ENCODE results near the gene PDE4D. TPM values are rescaled to one million over a fixed set of nuclear protein-coding genes. Genes with fewer than 3 reads are reported as not detected.
A peak's percentile ranks its signal among the peaks of the same experiment; 100 is the strongest.

PDE4D gene
- total RNA-seq, 1 donor = 19.9 TPM

GRCh38 chr5:59791617-59792016 is 101.9 kb downstream of the PDE4D start:
- no peak for TF ChIP-seq CTCF (IDR thresholded peaks at IDR 0.05; ENCODE audit: extremely low read depth, low read depth, low read length)
- Histone ChIP-seq H3K4me3 (ENCODE audit: insufficient read depth, low read length) (no peak overlapping the region), H3K9me3 (ENCODE audit: low read depth, low read length) (no peaks in the 10 kb centered on the region), H3K4me1 (ENCODE audit: insufficient read depth, low read length) (peaks cover 16% of the 10 kb centered on the region), H3K27me3 (ENCODE audit: insufficient read depth, low read length) (peaks cover 3% of the 10 kb centered on the region), H2AFZ (ENCODE audit: low read length) (no peak overlapping the region), H4K20me1 (ENCODE audit: insufficient read depth, low read length) (no peaks in the 10 kb centered on the region), H3K4me2 (ENCODE audit: insufficient read depth, low read length) (no peak overlapping the region), H3K36me3 (ENCODE audit: insufficient read depth, low read length) (no peaks in the 10 kb centered on the region), H3K79me2 (ENCODE audit: insufficient read depth, low read length) (no peaks in the 10 kb centered on the region), H3K27ac (ENCODE audit: low read depth, low read length) (no peak overlapping the region)
- DNase-seq (ENCODE audit: insufficient read length, low spot score, missing footprints) = no peak

DNA sequence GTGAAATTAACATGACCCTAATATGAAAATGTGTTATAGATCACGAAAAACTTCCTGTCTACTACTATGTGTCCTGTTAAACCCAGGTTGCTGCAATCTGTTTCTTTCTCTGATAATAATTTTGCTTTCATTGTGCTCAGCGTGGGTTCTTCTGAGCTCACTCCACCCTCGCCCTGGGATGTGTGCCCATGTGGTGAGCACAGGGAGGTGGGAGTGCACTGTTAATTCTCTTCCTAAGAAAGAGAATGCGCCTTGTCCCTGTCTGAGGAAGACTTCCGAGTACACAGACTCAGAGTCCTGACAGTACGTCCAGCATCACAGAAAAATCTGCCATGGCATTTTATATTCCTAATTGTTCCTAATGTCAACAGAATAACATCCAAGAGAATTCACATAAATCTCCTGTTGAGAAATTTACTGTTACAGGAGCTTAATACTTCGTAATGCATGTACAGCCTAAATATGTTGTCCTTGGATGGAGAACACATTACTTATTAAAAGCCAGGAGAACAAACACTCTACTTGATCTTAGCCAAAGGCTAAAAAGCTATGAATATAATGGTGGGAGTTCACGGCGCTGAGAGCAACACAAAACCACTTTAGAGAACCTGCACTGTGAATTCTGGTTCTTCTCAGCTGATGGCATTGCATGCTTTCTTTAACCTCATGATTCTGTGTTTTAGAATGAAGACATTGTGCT is 102.6 kb downstream of the PDE4D start:
- no peak overlapping the region for H3K27ac ChIP-seq (ENCODE audit: low read depth, low read length)
- no peak overlapping the region for H3K4me3 ChIP-seq (ENCODE audit: insufficient read depth, low read length)
- no peak for TF ChIP-seq CTCF (IDR thresholded peaks at IDR 0.05; ENCODE audit: extremely low read depth, low read depth, low read length)
- no peak overlapping the region for H2AFZ ChIP-seq (ENCODE audit: low read length)
- H3K36me3 ChIP-seq (ENCODE audit: insufficient read depth, low read length) = no peaks in the 10 kb centered on the region
- no peaks in the 10 kb centered on the region for H3K9me3 ChIP-seq (ENCODE audit: low read depth, low read length)
- no peaks in the 10 kb centered on the region for H4K20me1 ChIP-seq (ENCODE audit: insufficient read depth, low read length)
- DNase-seq (ENCODE audit: insufficient read length, low spot score, missing footprints) = no peak
- H3K4me2 ChIP-seq (ENCODE audit: insufficient read depth, low read length) = peak overlapping the region; percentile 45
- H3K79me2 ChIP-seq (ENCODE audit: insufficient read depth, low read length) = no peaks in the 10 kb centered on the region
- peaks cover 3% of the 10 kb centered on the region for H3K27me3 ChIP-seq (ENCODE audit: insufficient read depth, low read length)
- peaks cover 23% of the 10 kb centered on the region for H3K4me1 ChIP-seq (ENCODE audit: insufficient read depth, low read length)

- Histone ChIP-seq H3K4me3 (ENCODE audit: insufficient read depth, low read length) (no peak overlapping the region), H3K27ac (ENCODE audit: low read depth, low read length) (no peak overlapping the region), H2AFZ (ENCODE audit: low read length) (no peak overlapping the region), H3K4me2 (ENCODE audit: insufficient read depth, low read length) (peak overlapping the region; percentile 45), H3K9me3 (ENCODE audit: low read depth, low read length) (no peaks in the 10 kb centered on the region), H3K79me2 (ENCODE audit: insufficient read depth, low read length) (no peaks in the 10 kb centered on the region), H3K27me3 (ENCODE audit: insufficient read depth, low read length) (peaks cover 3% of the 10 kb centered on the region), H3K36me3 (ENCODE audit: insufficient read depth, low read length) (no peaks in the 10 kb centered on the region), H4K20me1 (ENCODE audit: insufficient read depth, low read length) (no peaks in the 10 kb centered on the region), H3K4me1 (ENCODE audit: insufficient read depth, low read length) (peaks cover 25% of the 10 kb centered on the region)
- no peak for TF ChIP-seq CTCF (IDR thresholded peaks at IDR 0.05; ENCODE audit: extremely low read depth, low read depth, low read length)
- no peak for DNase-seq (ENCODE audit: insufficient read length, low spot score, missing footprints)
Measured at GRCh38 chr5:59790376-59790775, 103.2 kb downstream of the PDE4D start.

GRCh38 chr5:59789894-59790293 is 103.6 kb downstream of the PDE4D start:
- Histone ChIP-seq H3K27me3 (ENCODE audit: insufficient read depth, low read length) (peaks cover 2% of the 10 kb centered on the region), H2AFZ (ENCODE audit: low read length) (no peak overlapping the region), H3K79me2 (ENCODE audit: insufficient read depth, low read length) (no peaks in the 10 kb centered on the region), H3K9me3 (ENCODE audit: low read depth, low read length) (no peaks in the 10 kb centered on the region), H3K4me2 (ENCODE audit: insufficient read depth, low read length) (no peak overlapping the region), H3K4me1 (ENCODE audit: insufficient read depth, low read length) (peaks cover 25% of the 10 kb centered on the region), H3K27ac (ENCODE audit: low read depth, low read length) (no peak overlapping the region), H3K4me3 (ENCODE audit: insufficient read depth, low read length) (no peak overlapping the region), H4K20me1 (ENCODE audit: insufficient read depth, low read length) (no peaks in the 10 kb centered on the region), H3K36me3 (ENCODE audit: insufficient read depth, low read length) (no peaks in the 10 kb centered on the region)
- DNase-seq (ENCODE audit: insufficient read length, low spot score, missing footprints) = no peak
- TF ChIP-seq CTCF (IDR thresholded peaks at IDR 0.05; ENCODE audit: extremely low read depth, low read depth, low read length) = no peak

Data from osteoblast (primary cell).